GOT3 (cell line): ENCODE measurements around the gene DUSP22.

Experiments
- DNase-seq: peaks from one replicate; lab custom pipeline; 2025; ENCODE audit warnings: mixed read lengths; lab: John Stamatoyannopoulos, UW

DUSP22 gene

DNA sequence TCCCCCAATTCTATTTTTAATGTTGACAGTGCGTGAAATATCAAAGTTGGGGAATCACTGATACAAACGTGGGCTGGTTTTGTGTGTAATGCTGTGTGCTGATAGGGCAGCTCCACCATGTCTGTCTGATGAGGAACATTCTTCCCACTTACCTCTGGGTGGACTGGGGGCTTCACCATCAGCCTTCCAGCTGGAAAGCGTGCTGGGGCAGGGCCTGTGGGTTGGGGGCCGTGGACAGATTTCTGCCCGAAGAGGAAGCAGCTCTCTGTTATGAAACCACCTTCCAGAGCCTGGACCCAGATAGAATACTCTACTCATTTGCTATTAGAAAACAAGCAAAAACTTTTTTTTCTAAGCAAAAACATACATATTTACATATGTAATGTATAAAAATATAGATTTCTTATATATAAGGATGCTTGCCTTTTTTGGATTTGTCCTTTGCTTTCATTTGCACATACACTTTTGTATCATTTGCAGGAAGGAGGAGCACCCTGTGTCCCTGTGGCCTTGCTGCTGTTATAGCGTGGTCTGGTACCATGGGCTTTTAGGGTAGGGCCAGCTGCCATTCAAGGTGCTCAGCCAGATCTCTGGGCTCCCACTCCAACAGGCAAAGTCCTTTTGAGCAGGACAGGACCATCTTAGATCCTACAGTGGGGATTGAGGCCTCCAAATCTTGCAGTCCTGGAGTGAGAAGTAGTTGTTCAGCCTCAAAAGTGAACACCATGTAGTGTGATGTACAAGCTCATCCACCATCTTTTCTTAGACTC lies 48.1 kb downstream of the DUSP22 start:
- no peak for DNase-seq

DNA sequence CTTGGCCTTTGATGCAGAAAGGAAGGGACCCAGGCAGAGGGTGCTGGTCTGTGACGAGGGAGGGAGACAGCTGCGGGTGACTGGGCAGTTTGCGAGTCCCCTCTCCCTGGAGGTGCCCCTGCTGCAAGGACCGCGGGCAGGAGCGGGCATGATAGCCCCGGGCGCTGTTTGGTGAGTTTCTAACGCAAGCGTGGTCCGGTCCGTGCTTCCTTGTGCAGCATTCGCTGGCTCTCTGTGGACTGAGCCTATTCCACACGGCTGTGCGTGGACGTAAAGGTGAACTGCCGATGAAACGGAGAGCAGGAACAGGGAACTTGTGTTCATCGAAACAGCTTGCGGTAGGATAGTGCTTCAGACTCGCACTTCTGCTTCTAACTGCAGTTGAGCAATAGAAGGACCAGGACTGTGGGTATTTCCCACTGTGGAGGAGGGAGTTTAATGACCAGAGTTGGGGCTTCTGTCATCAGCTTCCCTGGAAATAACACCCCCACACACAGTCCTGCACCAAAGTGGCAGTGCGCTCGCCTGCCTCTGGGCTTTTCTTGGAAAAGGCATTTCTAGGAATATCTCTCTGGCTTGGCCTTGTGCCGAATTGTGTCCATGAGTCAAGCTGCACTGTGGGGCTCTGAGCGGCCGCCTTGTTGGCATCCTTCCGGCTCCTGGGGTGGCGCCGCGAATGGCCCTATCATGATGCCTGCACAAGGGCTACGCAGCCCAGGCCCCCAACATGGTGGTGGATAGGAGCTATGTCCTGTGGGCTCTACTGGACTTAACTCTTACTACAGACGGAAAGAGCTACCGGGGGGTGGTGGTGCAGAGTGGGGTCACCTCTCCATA lies 48.9 kb downstream of the DUSP22 start:
- DNase-seq, result no peak

DNA sequence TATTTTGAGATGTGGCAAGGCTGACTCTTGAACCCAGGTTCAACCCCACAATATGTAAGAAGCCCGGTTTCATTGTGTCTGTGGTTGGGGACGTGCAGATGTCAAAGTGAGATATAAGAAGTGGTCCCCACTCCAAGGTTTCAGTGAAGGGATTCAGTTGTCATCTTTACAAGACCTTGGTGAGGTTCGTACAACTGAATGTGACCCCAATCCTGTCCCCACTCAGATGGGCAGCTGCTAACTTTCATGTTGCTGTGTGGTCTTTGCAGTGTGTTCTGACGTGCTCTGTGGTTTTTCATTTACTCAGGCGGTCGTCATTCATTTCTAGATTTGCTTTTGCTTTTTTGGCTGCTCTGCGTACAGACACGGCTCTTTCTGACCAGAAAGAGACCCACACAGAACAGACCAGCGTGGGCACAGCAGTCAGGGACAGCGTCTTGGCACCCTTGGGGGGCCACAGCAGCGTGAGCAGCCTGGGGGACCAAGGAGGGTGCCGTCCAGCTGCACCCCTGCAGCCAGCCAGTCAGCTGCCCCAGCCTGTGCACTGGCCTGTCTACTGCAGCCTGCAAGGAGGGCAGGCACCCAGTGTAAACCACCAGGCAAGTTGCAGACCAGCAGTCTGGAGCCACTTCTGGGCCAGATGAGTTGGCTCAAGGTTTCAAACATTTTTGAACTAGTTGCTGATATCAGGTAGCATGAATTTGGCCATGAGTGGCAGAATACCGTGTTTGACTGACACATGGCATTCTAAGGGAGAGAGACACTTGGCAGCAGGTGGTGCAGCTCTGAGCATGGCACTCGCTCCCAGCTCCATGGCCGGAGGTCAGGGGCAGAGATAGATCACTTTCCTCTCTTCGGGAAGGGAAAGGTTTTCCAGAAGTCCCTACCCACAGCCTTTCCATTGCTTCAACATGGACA lies 49.9 kb downstream of the DUSP22 start:
- no peak for DNase-seq

DNA sequence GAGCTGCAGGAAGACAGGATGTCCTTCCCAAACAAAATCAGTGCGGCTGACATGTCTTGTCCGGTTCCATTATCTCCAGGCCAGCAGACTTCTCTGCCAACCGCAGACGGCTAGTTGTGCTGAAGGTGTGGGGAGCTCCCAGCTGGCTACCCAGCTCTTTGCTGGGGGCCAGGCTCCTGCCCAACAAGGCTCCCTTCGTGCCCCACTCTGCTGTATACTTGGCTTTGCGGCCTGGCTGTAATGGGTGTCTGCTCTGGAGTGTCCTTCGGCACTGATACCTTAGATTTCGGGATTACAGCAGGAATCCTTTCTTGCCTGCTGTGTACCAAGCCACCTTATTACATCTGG lies 50.5 kb downstream of the DUSP22 start:
- DNase-seq, result no peak

DNA sequence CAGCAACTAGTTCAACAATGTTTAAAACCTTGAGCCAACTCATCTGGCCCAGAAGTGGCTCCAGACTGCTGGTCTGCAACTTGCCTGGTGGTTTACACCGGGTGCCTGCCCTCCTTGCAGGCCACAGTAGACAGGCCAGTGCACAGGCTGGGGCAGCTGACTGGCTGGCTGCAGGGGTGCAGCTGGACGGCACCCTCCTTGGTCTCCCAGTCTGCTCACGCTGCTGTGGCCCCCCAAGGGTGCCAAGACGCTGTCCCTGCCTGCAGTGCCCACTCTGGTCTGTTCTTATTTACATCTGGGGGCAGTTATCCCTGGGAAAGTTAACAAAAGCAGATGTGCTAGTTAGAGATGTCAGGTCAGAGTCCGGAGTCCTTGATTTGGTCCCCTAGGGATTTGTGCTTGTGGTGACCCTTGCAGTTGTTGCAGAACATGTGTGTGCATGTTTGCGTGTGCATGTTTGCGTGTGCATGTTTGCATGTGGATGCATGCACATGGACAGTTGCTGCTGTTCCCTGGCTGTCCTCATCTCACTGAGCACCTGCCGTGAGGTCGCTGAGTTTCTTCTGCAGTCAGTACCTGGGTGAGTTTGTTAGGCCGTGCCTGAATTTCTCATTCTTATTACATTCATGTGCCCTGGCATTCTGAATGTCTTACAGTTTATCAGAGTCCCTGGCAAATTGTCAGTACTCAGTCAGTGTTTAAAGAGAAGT lies 51.1 kb downstream of the DUSP22 start:
- DNase-seq, result no peak

DNA sequence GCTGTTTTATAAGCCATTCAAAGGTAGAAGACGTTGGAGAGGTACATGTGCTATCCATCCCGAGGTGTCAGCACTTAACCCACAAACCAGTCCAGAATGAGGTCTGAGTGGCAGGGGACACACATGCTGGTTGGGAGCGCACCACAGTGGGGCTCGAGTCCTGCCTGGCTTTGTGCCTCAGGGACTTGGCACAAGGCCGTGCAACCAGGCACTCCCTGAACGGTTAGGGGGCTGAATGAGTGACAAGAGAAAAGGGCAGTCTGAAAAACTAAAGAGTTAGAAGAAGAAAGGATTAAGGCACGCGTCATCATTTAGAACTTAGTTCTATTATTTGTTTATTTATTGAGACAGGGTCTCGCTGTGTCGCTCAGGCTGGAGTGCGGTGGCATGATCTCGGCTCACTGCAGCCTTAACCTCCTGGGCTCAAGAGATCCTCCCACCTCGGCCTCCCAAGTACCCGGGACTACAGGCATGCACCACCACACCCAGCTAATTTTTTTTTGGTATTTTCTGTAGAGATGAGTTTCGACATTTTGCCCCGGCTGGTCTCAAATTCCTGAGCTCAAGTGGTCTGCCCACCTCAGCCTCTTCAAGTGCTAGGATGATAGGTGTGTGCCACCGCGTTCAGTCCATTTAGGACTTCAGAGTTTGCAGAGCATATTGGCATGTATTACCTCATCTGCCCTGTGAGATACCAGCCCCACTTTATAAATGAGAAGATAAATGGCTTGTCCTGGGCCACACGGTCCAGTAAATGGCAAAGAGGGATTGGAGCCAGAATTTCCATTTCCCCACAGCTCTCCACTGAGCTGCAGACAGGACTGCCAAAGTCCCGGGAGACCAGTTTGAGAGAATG lies 51.9 kb downstream of the DUSP22 start:
- DNase-seq, result no peak

DNA sequence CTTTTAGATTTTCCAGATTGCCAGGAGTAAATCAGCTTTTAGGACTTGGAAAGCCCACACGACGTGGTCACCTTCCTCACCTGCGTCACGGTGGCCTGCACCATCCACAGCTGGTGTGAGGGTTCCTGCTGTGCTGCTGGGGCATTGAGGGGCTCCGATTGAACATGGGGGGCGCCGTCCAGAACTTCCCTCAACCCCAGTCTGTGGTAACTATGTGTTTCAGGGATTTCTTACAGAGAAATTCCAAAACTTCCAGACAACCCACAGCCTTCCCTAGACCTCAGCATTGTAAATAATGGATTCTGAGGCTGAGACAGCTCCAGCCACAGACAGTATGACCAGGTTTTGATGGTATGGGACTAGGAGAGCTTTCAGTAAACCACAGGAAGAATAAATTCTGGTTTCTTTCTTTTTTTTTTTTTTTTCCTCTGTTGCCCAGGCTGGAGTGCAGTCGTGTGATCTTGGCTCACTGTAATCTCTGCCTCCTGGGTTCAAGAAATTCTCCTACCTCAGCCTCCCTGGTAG lies 52.6 kb downstream of the DUSP22 start:
- no peak for DNase-seq

DNA sequence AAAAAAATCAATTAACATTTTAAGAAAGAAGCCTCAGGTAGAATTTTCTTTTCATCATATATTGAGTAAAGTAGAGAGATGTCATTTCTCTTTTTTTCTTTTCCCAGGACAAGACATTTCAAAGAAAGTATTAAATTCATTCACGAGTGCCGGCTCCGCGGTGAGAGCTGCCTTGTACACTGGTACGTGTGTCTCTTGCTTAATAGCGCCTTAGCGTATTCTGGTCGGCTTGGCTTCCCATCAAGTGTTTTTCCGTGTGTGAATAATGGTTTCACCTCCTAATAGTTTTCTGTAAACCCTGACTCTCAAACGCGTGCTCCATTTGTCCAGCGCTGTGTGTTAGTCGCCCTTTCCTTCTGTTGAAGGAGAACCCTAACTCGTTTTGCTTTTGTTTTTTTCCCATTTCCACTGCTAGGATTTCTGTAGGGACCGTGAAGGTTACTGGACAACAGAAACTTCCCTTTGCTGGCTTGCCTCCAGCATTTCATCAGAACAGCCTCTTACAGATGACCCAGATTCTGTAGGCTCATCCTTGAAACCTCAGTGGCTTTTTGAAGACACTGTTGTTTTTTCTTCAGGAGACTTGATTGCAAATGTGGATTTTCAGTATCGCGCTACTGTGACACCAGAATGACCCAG lies 53.6 kb downstream of the DUSP22 start:
- DNase-seq, result no peak

DNA sequence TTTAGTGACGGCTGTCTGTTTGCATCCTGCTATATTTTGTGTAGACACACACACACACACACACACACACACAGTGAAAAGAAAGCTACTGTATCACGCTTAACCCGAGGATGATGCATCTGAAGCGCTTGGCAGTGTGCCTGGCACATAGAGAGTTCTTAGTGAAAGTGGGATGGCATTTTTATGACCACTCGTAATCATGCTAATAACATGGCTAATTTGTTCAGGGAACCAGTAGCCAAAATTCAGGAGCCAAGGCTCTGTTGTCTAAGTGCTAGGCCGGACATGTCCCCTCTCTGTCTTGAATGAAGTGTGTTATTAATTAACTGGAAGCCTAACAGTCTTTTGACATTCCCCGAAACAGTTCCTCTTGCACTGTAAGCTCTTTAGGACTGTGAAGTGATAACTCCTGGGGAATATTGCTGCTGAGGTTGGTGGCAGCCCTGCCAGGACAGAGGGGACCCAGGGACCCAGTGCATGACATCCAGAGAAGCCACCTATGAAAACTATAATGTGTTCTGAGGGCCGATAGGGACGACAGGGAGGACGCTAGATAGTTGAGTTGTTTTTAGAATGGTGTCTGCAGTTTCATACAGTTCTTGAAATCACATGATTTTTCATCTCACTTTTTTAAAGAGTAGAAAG lies 54.2 kb downstream of the DUSP22 start:
- no peak for DNase-seq

DNA sequence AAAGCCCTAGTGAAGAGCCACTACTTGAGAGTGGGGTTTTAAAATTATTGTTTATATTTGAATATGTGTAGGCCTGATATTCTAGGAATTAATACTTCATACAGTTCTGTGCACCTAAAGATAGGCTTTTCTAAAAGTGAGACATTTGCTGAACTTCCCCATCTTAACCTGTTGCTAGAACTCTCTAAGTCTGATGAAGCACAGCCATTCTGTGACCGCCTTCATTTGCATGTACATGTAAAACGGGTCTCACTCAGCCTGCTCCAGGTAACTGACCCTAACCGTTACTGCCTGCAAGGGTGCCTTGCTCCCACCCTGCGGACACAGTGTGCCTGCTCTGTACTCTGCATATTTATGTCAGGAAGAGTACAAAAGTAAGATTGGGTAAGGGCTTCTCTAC lies 54.9 kb downstream of the DUSP22 start:
- DNase-seq, result no peak

DNA sequence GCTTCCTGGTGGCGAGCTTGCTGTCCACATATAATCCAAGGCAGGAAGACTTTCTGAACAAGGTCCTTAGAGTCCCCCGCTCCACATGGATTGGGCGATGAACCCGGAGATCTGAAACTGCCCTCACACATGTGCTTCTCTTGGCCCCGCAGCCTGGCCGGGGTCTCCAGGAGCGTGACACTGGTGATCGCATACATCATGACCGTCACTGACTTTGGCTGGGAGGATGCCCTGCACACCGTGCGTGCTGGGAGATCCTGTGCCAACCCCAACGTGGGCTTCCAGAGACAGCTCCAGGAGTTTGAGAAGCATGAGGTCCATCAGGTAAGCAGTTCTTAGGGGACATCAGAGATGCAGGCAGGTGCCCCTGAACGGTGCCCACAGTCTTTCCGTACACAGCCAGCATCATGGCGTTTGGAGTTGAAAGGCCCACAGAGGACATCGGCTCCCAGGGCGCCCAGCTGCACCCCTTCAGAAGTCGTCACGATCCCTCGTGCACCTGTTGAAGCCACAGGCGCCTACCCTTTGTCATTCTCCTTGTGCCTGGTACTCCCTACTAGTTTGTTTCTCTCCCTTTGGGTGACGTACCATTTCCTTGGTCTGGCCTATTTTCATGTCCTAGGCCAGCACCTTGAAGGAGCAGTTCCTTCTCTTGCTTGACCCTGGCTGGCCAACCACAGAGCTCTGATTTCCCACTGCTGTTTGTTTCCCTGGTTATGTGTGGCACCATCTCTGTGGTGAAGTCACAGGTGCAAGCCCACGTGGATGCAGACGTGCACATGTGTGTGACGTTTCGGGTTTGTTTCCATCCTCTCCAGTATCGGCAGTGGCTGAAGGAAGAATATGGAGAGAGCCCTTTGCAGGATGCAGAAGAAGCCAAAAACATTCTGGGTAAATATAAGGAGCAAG lies 55.9 kb downstream of the DUSP22 start:
- no peak for DNase-seq

DNA sequence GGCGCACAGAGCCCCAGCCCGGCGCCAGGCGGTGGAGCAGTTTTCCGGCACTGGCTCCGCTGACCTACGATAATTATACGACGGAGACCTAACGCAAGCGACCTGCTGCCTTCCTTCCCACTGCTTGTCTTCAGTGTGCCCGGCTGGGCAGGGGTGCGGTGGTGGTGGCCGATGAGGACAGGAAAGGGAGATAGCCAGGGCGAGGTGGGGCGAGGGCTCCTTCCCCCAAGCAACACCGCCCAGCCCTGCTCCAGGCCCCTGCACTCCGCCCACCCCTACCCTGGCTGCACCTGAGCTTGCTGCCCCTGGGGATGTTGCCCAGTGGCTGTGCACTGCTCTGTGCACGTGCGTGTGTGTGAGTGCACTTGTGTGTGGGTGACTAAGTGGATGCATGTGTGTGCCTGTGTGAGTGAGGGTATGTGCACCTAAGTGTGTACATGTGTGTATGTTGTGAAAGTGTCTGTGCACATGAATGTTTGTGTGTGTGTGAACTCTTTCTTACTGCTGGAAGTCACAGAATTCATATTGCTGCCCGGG lies 56.6 kb downstream of the DUSP22 start:
- DNase-seq, result no peak

DNA sequence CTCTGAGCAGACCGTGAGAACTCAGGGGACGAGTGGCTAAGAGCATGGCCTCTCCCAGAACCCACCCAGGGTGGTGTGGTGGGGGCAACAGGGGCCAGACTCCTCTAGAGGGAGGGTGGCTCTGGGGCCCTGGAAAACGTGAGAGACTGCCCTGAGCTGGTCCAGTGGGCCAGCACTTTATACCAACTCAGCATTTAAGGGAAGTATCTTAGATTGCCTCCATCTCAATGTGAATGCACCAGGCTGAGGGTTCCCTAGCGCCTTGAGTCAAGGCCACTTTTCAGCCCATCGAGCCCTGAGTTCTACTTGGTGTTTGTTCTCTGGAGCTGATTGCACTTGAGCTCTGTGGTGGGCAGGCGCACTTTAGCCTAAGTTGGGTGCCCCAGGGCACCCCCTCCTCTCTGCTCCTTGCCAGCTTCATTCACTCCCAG lies 57.2 kb downstream of the DUSP22 start:
- DNase-seq, result no peak

DNA sequence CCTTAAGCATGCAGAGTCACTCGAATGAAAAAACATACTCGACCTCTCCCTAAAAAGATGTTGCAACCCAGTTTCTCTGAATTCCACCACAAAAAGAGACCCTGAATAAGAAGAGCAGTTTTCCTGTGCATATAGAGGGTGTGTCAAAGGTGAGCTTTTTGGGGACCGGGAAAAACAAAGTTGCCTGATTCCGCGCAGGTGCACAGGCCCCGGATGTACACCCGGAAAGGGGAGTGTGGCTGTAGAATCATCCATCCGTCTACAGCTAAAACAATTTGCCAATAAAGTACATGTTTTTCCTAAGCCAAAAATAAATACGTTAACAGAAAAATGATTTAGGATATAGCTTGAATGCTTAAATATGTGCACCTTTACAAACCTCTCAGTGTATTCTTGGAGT lies 58.1 kb downstream of the DUSP22 start:
- no peak for DNase-seq

DNA sequence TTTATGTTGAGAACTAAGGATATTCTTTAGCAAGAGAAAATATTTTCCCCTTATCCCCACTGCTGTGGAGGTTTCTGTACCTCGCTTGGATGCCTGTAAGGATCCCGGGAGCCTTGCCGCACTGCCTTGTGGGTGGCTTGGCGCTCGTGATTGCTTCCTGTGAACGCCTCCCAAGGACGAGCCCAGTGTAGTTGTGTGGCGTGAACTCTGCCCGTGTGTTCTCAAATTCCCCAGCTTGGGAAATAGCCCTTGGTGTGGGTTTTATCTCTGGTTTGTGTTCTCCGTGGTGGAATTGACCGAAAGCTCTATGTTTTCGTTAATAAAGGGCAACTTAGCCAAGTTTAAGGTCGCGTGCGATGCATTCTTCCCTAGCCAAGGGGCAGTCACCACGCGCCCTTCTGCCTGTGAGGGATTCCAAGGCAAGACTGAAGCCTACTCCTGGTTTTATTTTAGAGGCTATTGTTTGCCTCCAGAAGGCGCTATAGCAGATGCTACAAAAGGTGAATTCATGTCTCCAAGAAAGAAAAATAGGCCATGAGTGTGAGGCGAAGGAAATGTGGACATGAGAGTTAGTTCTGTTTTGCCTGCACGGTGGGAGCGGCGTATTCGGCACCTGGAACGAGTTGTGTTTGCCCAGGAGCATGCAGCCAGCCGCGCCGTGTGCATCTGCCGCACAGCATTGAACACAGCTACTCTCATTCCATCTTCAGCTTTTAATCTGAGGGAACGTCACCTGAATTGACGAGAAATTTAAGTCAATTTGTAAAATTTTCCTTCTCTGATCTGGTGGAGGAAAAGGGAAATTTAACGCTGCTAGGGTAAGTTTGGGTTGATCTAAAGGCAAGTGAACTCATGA lies 59.0 kb downstream of the DUSP22 start:
- no peak for DNase-seq

DNA sequence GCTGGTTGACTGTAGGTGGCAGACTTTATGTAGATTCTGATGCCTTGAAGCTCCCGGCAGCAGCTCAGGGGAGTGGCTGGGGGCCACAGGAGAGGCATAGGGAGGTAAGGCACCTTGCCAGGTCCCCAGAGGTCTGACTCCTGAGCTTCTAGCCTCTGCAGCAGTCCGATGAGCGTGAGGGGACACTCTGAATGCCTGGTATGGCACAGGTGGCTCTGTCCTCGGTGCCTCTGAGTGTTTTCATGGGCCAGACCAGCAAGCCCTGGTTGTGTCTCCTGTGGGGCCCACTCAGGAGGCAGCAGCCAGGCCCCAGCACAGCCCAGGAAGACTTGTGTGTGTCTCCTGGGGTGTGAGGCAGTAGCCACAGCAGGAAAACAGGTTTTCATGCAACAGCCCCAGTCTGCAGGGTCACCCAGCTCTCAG lies 59.6 kb downstream of the DUSP22 start:
- no peak for DNase-seq

DNA sequence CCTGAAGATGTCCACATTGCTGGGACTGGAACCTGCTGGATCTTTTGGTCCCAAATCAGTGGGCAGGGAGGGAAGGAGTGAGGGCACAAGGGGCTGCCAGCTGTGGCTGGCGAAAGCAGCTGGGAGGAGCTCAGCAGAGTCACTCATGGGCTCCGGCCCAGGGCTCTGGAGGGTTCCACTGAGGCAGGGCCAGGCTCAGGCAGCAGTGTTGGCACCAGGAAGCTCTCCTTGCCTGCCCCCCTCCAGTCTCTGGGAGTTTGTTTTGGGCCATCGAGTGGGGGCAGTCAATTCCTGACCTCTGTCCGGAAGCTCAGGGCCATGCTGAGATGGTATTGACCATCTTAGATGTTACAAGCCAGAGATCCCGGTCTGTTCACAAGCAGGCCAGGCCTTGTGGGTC lies 60.2 kb downstream of the DUSP22 start:
- no peak for DNase-seq
